GM19372 (cell line): Measurements from ENCODE around the gene ATXN2L.
A peak's percentile ranks its signal among the peaks of the same experiment; 100 is the strongest.
"Not testable (repeated sequence)": the region's sequence is repeated elsewhere in the genome, so short reads cannot be mapped to it uniquely, and the experiment has no call there.

Experiments used
- ATAC-seq: cut with Tn5 transposase; IDR thresholded peaks from one replicate; pipeline ENCODE4 v1.9.1; 2021; ENCODE audit warnings: mild to moderate bottlenecking, low read depth, moderate library complexity; ENCODE audit not compliant: unreplicated experiment

ATXN2L gene

DNA sequence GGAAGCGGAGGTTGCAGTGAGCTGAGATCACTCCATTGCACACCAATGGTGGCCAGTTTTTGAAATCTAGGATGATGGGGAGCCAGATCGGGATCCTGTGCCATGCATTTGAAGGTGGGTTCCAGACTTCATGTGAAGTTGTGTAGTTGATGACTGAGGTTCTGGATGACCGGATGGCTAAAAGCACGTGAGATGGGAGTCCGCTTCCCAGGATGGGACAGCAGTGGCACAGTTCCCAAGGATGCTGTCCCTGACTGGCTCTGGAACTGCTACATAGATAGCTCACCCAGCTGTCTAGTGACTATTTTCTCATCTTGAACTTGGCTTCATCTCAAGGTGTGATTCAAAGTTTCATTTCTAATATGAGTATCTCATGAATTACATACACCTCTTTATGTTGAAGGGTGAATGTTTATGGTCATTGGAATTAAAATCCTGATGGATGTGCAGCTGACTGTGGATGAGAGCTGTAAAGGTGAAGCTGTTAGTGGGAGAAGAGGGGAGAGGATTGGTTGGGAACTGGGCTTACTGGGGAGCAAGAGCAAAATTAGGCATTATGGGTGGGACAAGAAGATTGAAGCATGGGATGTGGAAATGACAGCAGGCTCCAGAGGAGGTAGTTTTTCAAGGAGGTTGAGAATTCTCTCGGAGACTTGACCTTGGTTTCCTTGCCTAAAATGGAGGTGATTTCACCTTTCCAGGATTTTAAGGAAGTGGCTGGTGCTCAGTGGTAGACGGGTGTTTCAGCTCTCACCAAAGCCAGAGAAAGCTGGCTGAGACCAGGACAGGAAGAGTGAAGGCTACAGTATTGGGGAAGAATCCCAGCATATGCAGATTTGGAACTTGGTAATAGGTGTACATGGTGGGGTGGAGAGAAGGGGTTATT, 15.1 kb downstream of the ATXN2L start:
- no peak for ATAC-seq

DNA sequence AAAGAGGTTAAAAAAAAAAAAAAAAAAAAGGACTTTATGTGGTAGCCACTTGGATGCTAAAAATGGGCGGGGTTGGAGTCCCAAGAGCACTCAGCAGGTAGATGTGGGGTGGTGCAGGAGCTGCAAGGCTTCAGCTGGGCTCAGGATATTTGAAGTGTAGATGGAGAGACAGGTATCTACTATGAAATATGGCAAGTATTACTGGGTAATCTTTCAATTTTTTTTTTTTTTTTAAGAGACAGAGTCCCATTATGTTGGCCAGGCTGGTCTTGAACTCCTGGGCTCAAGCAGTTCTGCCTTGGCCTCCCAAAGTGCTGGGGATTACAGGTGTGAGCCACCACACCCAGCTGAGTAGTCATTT, 15.7 kb downstream of the ATXN2L start:
- ATAC-seq, result no peak

DNA sequence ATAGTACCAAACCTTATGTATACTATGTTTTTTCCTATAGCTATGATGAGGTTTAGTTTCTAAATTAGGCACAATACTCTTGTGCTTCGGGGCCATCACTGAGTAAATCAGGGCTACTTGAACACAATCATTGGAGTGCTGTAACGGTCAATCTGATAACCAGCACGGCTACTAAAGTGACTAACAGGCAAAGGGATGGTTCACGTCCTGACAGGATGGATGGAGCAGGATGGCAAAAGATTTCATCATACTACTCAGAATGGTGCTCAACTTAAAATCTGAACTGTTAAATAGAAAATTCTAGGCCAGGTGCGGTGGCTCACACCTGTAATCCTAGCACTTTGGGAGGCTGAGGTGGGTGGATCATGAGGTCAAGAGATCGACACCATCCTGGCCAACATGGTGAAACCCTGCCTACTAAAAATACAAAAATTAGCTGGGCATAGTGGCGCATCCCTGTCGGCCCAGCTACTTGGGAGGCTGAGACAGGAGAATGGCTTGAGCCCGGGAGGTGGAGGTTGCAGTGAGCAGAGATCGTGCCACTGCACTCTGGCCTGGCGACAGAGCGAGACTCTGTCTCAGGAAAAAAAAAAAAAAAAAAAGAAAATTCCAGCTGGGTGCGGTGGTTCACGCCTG, 16.3 kb downstream of the ATXN2L start:
- no peak for ATAC-seq

DNA sequence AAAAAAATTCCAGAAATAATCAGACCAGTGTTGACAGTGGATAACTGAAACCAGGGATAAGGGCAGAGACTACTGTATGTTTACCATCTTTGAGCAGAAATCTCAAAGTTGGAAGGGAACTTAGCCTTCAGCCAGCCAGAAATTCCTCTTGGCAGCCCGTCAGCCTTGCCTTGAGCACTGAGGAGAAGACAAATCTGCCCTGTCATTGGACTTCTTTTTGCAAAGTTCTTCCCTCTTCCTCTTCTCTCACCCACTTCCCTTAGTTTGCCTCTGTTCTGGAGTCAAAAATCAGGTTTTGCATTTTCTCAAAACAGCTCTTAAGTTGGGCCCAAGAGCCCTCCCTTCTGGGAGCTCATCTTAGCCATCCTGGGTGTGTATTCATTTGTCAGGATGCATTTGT, 17.1 kb downstream of the ATXN2L start:
- no peak for ATAC-seq

DNA sequence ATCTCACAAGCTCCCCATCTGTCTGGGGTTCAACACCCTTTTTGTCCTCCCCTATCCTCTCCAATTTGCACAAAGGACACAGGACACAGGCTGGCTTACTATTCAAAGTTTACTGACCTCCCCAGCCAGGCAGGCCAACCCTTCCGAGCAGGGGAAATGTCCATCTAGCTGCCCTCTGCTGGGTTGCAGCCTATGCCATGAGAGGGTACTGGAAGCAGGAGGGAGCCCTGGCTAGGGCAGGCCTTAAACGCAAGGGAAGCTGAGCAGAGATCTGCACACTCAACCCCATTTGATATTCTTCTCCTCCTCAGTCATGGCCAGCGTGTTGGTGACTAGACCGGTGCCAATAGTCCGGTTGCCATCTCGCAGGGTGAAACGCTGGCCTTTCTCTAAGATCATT, 19.9 kb downstream of the ATXN2L start:
- no peak for ATAC-seq

DNA sequence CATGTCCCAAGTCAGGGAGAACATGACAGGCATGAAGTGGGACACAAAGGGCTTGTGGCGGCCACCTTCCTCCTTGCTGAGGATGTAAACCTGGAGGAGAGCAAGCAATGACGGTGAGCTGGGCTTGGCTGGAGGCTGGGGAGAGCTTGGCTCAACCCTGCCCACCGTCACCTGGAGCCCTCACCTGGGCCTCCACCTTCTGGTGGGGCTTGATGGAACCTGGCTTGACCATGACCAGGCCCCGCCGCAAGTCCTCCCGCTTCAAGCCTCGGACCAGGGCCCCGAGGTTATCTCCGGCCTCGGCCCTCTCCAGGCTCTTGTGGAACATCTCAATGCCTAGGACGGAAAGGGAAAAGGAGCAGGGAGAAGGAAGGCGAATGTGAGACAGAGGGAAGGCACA, 21.0 kb downstream of the ATXN2L start:
- ATAC-seq, result no peak

DNA sequence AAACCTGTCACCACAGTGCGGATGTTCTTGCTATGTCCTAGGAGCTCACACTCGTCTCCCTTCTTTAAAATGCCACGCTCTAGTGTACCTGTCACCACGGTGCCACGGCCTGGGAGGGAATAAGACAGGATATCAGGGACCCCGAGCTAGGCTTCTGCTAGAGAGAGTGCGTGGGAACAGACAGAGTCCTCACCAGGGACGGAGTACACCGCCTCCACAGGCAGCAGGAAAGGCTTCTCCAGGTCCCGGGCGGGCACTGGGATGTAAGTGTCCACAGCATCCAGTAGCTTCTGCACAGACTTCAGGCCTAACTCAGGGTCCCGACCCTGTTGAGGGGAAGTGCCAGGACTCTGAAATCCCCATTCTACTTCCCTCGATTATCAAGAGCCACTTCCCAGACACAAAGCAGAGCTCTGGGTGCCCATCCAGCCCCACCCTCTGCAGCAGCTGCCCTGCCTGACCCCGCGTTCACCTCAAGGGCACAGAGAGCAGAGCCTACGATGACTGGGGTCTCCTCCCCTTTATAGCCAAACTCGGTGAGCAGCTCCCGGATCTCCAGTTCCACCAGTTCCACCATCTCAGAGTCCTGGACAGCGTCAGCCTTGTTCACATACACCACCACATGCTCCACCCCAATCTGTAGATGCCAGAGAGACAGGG, 21.6 kb downstream of the ATXN2L start:
- no peak for ATAC-seq

DNA sequence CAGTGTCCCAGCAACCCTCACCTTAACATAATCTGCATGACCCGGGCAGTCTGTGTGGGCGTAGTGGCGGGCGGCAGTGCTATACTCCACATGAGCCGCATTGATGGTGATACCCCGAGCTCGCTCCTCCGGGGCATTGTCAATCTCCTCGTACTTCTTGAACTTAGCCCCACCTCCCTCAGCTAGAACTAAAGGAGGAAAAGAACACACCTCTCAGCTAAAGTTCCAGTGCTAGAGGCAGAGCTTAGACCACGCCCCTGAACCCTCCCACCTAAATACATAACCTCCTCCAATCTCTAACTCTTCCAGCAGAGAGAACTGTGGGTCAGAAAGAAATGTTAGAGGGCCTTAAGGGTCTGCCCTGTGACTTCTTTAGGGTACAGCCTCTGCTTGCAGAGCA, 22.5 kb downstream of the ATXN2L start:
- no peak for ATAC-seq

DNA sequence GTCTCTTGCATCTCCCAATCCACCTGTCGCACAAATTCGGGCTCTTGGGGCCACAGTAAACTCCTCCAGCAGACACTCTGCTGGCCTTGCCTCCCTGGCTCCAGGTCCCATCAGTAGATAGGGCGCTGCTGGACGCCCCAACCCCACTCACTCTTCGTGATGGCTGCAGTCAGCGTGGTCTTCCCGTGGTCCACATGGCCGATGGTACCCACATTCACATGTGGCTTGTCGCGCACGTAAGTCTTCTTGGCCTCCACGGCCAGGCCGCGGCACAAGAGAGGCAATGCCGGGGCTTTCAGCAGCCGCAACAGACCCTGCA, 22.9 kb downstream of the ATXN2L start:
- peak; percentile 4 for ATAC-seq

DNA sequence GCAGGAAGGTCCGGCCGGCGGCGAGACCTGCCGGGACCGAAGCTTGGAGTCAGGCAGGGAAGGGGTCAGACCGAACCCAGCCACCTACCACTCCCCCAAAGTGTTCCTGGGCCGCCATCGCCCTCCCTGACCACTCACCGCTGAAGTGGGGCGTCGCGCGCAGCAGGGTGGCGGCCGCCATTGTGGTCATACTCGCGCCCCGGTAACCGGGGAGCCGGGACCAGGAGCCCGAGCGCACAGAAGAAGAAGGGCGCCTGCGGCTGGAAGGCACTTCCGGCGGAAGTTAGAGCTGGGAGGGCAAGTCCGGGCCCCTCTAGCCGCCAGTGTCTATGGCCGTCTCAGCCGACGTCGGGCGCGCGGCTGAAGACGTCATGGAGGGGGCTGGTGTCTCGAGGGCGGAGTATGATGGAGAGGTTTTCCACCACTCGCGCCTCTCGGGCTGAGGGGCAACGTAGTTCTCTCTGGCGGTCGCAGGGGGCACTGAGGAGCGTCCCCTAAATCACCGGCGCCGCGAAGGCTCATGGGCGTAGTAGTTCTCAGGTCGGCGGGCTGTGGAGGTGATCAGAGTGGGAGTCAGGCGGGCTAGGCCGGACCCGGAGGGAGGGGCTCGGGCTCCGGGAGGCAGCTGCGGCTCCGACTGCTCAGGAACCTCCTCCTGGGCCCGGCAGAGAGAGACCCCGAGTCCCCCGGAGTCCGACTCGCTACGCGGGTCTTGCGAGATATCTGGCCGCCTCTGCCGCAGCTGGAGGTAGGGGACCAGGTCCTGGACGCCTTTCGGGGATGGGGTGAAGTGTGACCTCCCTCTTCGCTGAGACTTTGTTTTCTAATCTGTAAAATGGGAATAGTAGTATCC, 23.5 kb downstream of the ATXN2L start, which contains the start of gene TUFM:
Gene TUFM, minus strand, starts transcription at position 269 of the 853 bp plus-strand sequence. Its CDS starts 79 bp downstream, at position 190.
- peak; percentile 95 for ATAC-seq

DNA sequence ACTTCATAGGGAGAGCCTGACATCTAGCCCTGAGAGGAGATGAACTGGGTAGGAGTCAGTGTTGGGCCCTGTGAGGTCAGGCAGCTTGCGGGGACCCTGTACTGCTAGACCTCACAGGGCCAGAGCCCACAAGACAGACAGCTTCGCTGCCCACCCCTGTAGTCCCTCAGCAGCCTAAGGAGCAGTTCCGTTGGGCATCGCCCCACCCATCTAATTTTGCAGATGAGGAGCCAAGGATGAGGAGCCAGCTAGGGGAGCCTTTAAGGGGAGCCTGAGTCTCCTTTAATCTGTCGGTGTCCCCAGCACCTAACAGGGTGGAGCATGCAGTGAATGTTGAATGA, 24.1 kb downstream of the ATXN2L start:
- ATAC-seq, result no peak

DNA sequence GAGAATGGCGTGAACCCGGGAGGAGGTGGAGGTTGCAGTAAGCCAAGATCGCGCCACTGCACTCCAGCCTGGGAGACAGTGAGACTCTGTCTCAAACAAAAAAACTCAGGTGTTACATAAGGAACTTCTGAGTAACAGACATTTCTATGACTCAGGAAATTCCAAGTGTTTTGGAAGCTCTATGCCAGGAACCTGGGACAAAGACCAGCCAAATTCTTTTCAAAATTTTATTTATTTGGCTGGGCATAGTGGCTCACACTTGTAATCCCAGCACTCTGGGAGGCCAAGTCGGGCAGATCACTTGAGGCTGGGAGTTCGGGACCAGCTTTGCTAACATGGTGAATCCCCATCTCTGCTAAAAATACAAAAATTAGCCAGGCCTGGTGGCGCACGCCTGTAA, 35.6 kb downstream of the ATXN2L start:
- no peak for ATAC-seq

DNA sequence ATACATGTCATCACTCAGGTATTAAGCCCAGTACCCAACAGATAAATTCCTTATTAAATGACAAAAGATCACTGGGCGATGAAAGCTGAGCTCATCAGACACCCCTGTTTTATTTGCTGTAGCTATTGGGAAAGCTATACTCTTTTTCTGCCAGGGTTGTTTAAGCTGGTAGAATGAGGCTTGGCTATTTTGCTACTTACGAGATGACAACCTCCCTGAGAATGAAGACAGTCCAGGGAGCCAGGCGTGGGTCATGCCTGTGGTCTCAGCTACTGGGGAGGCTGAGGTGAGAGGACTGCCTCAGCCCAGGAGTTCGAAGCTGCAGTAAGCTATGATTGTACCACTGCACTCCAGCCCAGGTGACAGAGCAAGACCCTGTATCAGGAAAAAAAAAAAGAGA, 36.5 kb downstream of the ATXN2L start:
- ATAC-seq, result no peak

DNA sequence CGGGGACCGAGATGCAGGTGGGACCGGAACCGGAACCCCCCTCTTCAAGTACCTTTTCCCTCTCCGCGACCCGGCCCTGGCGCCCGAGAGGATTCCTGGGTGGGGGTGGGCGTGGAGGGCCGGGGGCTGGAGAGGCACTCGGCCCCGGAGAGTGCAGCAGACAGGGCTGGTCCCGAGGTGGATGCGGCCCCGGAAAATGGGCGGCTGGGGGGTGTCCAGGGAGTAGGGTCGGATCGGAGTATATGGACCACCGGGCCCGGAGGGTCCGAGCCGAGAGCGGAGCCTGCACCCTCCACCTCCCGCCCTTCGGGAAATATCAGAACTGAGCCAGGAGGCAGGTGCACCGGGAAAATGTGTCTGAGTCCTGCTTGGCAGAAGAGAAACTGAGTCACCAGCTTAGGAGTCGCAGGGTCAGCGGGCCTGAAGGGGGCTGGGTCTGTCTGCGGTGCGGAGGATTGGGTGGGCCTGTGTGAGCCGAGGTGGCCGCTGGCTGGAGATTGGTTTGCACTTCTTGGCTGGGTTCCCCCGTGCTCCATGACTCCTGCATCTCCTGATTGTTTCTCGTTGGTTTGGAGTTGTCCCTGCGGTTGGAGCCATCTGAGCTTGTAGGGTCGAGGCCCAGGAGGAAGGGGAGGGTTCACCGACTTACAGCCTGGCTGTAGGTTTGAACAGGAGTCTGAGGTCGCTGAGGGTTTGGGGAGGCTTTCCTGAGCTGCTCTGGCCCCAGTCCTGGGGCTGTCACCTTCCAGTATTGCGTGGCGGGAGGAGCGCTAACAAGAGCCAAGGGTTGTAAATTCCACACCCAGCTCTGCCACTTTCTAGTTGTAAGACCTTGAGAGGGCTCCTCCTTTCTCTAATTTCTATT, 41.4 kb downstream of the ATXN2L start:
- no peak for ATAC-seq

DNA sequence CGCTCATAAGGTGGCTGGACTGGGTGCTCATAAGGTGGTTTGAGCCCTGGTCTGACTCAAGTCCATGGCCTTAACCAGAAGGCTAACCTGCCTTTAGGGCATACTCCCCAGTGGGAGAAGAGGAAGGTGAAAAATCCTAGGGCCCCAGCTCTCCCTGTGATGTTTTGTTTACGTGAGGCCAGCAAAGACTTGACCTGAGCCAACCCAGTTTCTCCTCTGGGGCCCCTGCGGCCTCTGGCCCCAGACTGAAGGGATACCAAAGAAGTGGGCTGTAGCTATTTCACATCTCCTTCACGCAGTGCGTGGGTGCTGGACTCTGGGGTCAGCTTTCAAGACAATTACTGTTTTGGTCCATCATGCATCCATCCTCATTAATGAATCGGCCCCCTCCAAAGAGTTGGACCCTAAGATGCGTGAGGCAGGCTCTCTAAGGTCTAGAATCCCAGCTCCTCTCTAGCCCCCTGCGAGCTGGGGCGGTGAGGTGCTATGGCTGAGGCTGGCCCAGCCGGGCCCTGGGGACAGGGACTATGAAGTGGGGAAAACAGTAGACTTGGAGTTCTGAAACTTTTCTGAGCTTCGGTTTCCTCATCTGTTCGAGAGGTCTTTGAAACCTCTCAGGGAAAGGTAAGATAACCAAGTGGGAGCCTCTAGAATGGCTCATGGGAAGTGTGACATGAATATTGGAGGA, 42.3 kb downstream of the ATXN2L start:
- ATAC-seq, result no peak

DNA sequence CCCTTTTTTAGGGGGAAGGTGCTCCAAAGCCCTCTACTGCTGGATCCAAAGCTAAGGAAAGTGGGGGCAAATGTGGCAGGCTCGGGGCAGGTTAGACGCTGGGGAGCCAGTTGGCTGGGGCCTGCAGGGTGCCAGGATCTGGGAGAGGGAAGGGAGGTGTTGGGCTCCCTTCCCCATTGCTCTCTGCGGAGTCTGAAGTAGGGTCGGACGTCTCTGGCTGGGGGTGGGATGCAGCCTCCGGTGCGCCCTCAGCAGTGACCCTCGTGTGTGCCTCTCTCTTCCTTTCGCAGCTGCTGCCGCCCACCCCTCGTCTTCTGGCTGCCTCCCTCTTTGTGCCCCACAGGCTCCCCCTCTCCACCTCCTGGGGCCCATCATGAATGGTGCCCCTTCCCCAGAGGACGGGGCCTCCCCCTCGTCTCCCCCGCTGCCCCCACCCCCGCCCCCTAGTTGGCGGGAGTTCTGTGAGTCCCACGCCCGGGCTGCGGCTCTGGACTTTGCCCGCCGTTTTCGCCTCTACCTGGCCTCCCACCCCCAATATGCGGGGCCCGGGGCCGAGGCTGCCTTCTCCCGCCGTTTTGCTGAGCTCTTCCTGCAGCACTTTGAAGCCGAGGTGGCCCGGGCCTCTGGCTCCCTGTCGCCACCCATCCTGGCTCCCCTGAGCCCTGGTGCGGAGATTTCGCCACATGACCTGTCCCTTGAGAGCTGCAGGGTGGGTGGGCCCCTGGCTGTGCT, 43.1 kb downstream of the ATXN2L start:
- ATAC-seq, result no peak

DNA sequence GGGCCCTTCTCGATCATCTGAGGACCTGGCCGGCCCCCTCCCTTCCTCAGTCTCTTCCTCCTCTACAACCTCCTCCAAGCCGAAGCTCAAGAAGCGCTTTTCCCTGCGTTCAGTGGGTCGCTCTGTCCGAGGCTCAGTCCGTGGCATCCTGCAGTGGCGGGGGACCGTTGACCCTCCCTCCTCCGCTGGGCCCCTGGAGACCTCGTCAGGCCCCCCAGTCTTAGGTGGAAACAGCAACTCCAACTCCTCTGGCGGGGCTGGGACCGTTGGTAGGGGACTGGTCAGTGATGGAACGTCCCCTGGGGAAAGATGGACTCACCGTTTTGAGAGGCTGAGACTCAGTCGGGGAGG, 43.6 kb downstream of the ATXN2L start:
- no peak for ATAC-seq

DNA sequence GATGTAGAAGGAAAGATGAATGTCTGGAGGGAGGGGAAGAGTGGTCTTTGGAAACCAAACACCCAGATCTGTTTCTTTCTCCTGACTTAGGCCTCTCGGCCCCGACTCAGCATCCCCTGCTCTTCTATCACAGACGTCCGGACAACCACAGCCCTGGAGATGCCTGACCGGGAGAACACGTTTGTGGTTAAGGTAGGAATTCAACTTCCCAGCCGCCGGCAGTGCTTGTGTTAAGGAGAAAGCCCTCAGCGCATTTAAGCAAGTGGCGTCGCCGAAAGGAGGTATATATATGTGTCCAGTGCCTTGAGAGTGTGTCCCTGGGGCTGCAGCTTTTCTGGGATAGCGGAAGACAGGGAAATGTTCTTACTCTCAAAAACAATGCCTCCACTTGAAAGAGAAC, 44.4 kb downstream of the ATXN2L start:
- ATAC-seq, result no peak

DNA sequence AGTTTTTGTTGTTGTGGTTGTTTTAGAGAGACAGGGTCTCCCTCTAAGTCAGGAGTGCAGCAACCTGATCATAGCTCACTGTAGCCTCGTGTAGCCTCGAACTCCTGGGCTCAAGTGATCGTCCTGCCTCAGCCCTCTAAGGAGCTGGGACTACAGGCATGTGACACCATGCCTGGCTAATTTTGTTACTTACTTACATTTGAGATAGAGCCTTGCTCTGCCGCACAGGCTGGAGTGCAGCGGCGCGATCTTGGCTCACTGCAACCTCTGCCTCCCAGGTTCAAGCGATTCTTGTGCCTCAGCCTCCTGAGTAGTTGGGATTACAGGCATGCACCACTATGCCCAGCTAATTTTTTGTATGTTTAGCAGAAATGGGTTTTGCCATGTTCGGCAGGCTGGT, 44.8 kb downstream of the ATXN2L start:
- not testable (repeated sequence) for ATAC-seq
